Measurements from ENCODE around the gene TOP1. TPM values are rescaled to one million over a fixed set of nuclear protein-coding genes. Genes with fewer than 3 reads are reported as not detected.

The TOP1 gene
- total RNA-seq, 1 donor from 2014 or later: 62.7 TPM

DNA sequence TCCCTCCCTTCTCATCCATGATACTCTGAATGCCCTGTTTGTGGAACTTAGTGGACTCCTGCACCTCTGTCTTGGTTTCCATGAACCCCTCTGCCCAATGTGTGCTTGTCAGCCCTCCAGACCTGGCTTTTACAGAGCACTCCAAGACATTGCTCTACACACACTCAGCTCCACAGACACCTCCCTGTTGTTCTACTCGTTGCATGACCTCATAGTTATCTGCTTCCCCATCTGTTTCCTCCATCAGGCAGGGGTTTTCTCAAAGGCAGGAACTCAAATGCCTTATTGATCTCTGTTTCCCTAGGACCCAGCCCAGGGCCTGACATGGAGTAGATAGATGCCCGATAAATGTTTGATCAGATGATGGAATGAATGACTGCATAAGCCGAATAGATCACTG lies 122.0 kb downstream of the TOP1 start:
- ChIA-PET POLR2A (interaction anchor here (0.9 to 1.3 kb wide), 2 partner anchors 10 to 155 kb away, joined by 3 to 4 read pairs; no protein-coding TSS in a partner anchor), CTCF (interaction anchor here (0.8 to 1.4 kb wide), 2 partner anchors 15 kb away, joined by 3 to 7 read pairs; no protein-coding TSS in a partner anchor)
- ATAC-seq (ENCODE audit: low read depth) (peak; percentile 34), DNase-seq (no peak)
- intact Hi-C loops (cut with micrococcal nuclease): no loop called here
- Mint-ChIP-seq H3K9me3 (no peaks in the 10 kb centered on the region), H3K27ac (peak overlapping the region; percentile 66), H3K4me3 (no peak overlapping the region), H3K36me3 (ENCODE audit: low read depth) (no peaks in the 10 kb centered on the region), H3K27me3 (no peaks in the 10 kb centered on the region), H3K4me1 (peaks cover 64% of the 10 kb centered on the region)
- TF ChIP-seq, protein P1, sequence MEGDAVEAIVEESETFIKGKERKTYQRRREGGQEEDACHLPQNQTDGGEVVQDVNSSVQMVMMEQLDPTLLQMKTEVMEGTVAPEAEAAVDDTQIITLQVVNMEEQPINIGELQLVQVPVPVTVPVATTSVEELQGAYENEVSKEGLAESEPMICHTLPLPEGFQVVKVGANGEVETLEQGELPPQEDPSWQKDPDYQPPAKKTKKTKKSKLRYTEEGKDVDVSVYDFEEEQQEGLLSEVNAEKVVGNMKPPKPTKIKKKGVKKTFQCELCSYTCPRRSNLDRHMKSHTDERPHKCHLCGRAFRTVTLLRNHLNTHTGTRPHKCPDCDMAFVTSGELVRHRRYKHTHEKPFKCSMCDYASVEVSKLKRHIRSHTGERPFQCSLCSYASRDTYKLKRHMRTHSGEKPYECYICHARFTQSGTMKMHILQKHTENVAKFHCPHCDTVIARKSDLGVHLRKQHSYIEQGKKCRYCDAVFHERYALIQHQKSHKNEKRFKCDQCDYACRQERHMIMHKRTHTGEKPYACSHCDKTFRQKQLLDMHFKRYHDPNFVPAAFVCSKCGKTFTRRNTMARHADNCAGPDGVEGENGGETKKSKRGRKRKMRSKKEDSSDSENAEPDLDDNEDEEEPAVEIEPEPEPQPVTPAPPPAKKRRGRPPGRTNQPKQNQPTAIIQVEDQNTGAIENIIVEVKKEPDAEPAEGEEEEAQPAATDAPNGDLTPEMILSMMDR (IDR thresholded peaks at IDR 0.05): no peak

DNA sequence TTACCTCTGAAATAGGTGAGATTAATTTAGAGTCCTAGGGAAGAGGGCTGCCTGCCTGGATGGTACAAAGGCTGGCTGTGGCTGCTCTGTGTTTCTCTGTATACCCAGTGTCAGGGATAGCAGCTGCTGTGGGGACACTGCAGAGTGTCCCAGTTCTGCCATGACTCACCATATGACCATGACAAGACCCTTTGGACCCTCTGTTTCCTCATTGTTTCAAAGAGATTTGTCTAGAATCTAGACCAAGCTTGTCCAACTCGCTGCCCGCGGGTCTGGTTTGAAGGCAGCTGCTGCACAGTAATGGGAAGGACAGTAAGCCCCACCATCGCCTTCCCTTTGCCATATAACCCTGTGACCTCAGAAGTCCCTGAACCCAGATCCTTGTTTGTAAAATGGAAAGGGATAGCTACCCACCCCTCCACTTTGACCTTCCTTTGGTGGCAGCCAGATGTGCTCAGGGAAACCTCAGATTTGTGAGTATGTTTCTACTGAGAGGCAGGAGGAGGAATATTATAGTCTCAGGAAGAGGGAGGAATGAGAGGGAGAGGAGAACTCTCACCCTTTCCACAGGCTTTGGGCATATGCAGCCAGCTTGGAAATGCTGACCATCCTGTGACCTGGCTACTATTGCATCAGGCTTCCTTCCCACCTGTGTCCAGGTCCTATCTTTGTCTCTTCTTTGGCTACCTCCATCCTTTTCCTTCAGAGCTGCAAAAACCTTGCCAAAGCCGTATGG lies 122.7 kb downstream of the TOP1 start:
- TF ChIP-seq, protein P1 (IDR thresholded peaks at IDR 0.05): no peak
- intact Hi-C loops (cut with micrococcal nuclease): no loop called here
- Mint-ChIP-seq H3K36me3 (ENCODE audit: low read depth) (no peaks in the 10 kb centered on the region), H3K27ac (no peak overlapping the region), H3K4me3 (no peak overlapping the region), H3K4me1 (peaks cover 61% of the 10 kb centered on the region), H3K9me3 (no peaks in the 10 kb centered on the region), H3K27me3 (no peaks in the 10 kb centered on the region)
- POLR2A ChIA-PET: interaction anchor here (0.9 to 1.5 kb wide), 4 partner anchors 9 to 155 kb away, joined by 3 to 4 read pairs (median 3); no protein-coding TSS in a partner anchor
- CTCF ChIA-PET: interaction anchor here (1.4 kb wide), 1 partner anchor 16 kb away, joined by 7 read pairs; no protein-coding TSS in a partner anchor
- DNase-seq (no peak), ATAC-seq (ENCODE audit: low read depth) (no peak)

DNA sequence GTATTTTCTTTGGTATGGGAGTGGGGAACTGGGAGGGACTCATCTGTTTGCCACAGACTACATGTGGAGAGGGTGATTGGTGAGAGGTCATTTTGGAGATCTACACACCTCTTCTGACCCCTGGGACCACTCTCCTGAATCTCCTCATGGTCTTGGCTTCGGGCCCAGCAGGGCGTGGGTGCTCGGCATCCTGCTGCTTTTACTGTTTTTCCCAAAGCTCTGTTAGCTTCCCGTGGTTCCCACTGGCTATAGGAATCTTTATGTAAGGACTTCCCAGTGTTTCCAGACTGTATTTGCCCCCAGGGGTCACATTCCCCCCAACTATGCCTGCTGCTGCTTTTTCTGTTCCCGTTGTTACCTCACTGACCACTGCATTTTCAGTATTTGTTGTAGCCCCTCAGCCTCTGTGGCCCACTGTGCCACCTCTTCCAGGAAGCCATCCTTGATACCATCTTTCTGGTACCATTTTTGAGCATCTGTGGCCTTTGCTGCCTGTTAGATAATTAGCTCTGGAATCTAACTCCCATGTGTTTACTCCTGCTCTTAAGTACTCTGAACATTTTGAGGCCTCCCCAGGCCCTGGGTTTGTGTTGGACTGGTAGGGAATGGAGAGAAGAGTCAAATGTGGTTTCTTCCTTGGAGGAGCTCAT lies 123.6 kb downstream of the TOP1 start:
- POLR2A ChIA-PET: interaction anchor here (0.9 to 1.5 kb wide), 3 partner anchors 10 to 17 kb away, joined by 3 read pairs; no protein-coding TSS in a partner anchor
- Mint-ChIP-seq H3K9me3 (no peaks in the 10 kb centered on the region), H3K4me1 (peaks cover 62% of the 10 kb centered on the region), H3K4me3 (no peak overlapping the region), H3K27ac (peak overlapping the region; percentile 51), H3K36me3 (ENCODE audit: low read depth) (no peaks in the 10 kb centered on the region), H3K27me3 (no peaks in the 10 kb centered on the region)
- TF ChIP-seq, protein P1 (IDR thresholded peaks at IDR 0.05): no peak
- CTCF ChIA-PET: interaction anchor here (1.4 to 1.8 kb wide), 2 partner anchors 16 to 21 kb away, joined by 7 read pairs; no protein-coding TSS in a partner anchor
- intact Hi-C loops (cut with micrococcal nuclease): no loop called here
- ATAC-seq (ENCODE audit: low read depth) (no peak), DNase-seq (no peak)

DNA sequence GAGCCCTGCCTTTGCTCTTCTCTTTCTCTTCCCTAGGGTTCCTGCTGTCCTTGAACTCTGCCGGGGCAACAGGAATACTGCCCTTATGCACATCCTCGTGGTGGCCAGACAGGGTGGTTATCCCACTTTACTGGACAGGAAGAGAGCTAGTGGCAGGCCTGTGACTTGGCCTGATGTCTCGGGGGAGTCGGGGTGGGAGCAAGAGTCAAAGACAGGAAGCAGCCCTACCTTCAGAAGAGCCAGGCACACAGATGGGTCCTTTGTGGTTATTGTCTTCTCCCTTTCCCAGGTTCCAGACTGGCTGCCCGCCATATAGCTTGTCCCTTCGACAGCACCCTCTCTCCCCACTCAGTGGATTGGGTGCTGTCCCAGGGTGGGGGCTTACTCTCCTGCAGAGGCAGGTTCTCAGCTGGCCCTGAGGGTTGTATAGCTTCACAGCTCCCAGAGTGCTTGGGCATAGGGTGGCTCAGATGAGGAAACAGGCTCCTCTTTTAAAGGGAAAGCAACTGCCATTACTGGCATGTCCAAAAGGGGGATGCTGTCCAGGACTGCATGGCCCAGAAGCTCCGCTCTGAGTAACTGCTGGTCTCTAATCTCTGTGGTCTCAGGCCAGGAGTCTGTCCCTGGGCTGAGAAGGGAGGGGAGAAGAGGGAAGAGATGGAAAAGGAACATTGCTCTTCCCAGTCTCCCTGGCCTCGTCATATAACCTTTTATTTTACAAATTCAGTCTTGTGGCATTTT lies 126.0 kb downstream of the TOP1 start:
- POLR2A ChIA-PET: interaction anchor here (1.2 to 1.8 kb wide), 2 partner anchors 17 to 20 kb away, joined by 3 to 9 read pairs; partner anchors contain the start of gene PLCG1
- no peak for ATAC-seq (ENCODE audit: low read depth)

More for the DNA sequence above, 126.0 kb downstream of the TOP1 start:
- intact Hi-C loops (cut with micrococcal nuclease): no loop called here
- CTCF ChIA-PET: interaction anchor here (2.1 to 4.6 kb wide), 2 partner anchors 18 to 20 kb away, joined by 8 to 24 read pairs; no protein-coding TSS in a partner anchor
- Mint-ChIP-seq H3K4me1 (peaks cover 72% of the 10 kb centered on the region), H3K36me3 (ENCODE audit: low read depth) (peaks cover 2% of the 10 kb centered on the region), H3K9me3 (no peaks in the 10 kb centered on the region), H3K4me3 (no peak overlapping the region), H3K27me3 (no peaks in the 10 kb centered on the region), H3K27ac (peak overlapping the region; percentile 80)
- TF ChIP-seq, protein P1 (IDR thresholded peaks at IDR 0.05): no peak
- DNase-seq: no peak

All from activated B cell treated with CpG ODN at 0.5 μM for 24 hours (primary cell).